GM12873 (cell line): Measurements from ENCODE around the gene NSDHL.

Experiments
- CTCF ChIP-seq: IDR thresholded peaks from 2 replicates; pipeline ENCODE4 v1.5.1; 2012; ENCODE audit warnings: low read depth, mild to moderate bottlenecking, moderate library complexity, low read length, control low read depth; ENCODE audit not compliant: insufficient read depth; ENCODE audit errors: missing control alignments

Gene NSDHL

GRCh38 chrX:152818356-152818755 lies 12.5 kb upstream of the NSDHL start:
- no peak for TF ChIP-seq CTCF

GRCh38 chrX:152819266-152819665 lies 11.6 kb upstream of the NSDHL start:
- TF ChIP-seq CTCF: no peak

GRCh38 chrX:152819732-152820131 lies 11.1 kb upstream of the NSDHL start:
- TF ChIP-seq CTCF: no peak

- TF ChIP-seq CTCF: peak; percentile 77
These were observed 9.6 kb upstream of the NSDHL start for GRCh38 chrX:152821145-152821765.

- TF ChIP-seq CTCF: no peak
These were observed 8.3 kb upstream of the NSDHL start for GRCh38 chrX:152822383-152823086.

- TF ChIP-seq CTCF: no peak
These were observed 7.2 kb upstream of the NSDHL start for GRCh38 chrX:152823657-152824056.

GRCh38 chrX:152824841-152825374 lies 6.0 kb upstream of the NSDHL start:
- TF ChIP-seq CTCF: no peak
